Trophoblast cell (in vitro differentiated cells and primary cell): Measurements from ENCODE around the gene SAMD4B.

Experiments used
- DNase-seq, 2 donors: peaks; one replicate each; pipeline ENCODE4 v3.0.0-alpha.2; 2016
- H2AFZ ChIP-seq: 2 replicates; pipeline ENCODE4 v1.6.1; 2013; ENCODE audit warnings: low read length, moderate library complexity, mild to moderate bottlenecking; ENCODE audit not compliant: insufficient read depth, poor library complexity
- H2AK5ac ChIP-seq: 2 replicates; pipeline ENCODE4 v1.6.1; 2013; ENCODE audit warnings: mild to moderate bottlenecking, low read length
- H2BK120ac ChIP-seq: 2 replicates; pipeline ENCODE4 v1.6.1; 2013; ENCODE audit warnings: low read length, mild to moderate bottlenecking, moderate library complexity; ENCODE audit not compliant: insufficient read depth, poor library complexity
- H2BK12ac ChIP-seq: 2 replicates; pipeline ENCODE4 v1.6.1; 2013; ENCODE audit warnings: mild to moderate bottlenecking, low read length, moderate library complexity
- H2BK5ac ChIP-seq: 2 replicates; pipeline ENCODE4 v1.6.1; 2013; ENCODE audit warnings: low read length, low read depth, moderate library complexity, mild to moderate bottlenecking; ENCODE audit not compliant: poor library complexity
- H3K14ac ChIP-seq: 2 replicates; pipeline ENCODE4 v1.6.1; 2013; ENCODE audit warnings: mild to moderate bottlenecking, low read length
- H3K18ac ChIP-seq: 2 replicates; pipeline ENCODE4 v1.6.1; 2013; ENCODE audit warnings: mild to moderate bottlenecking, low read length
- H3K23ac ChIP-seq: 2 replicates; pipeline ENCODE4 v1.6.1; 2013; ENCODE audit warnings: low read length
- H3K27ac ChIP-seq: 2 replicates; pipeline ENCODE4 v1.5.1; 2013; ENCODE audit warnings: low read depth, mild to moderate bottlenecking, inconsistent platforms, low read length, moderate library complexity
- H3K27me3 ChIP-seq: 2 replicates; pipeline ENCODE4 v1.6.1; 2013; ENCODE audit warnings: inconsistent platforms, mild to moderate bottlenecking, low read length, moderate library complexity; ENCODE audit not compliant: insufficient read depth
- H3K36me3 ChIP-seq, 2 experiments: 1 replicate in 1 of 2; 2 replicates in 1 of 2; pipeline ENCODE4 v1.6.1; 2013; ENCODE audit warnings: low read length in 2 of 2, mild to moderate bottlenecking in 2 of 2, moderate library complexity in 1 of 2; ENCODE audit not compliant: insufficient read depth in 2 of 2, control insufficient read depth in 1 of 2
- H3K4ac ChIP-seq: 2 replicates; pipeline ENCODE4 v1.6.1; 2013; ENCODE audit warnings: low read depth, mild to moderate bottlenecking, low read length, moderate library complexity
- H3K4me1 ChIP-seq, 2 experiments: 1 replicate in 1 of 2; 2 replicates in 1 of 2; pipeline ENCODE4 v1.6.1; 2013; ENCODE audit warnings: low read length in 2 of 2, mild to moderate bottlenecking in 2 of 2, moderate library complexity in 1 of 2; ENCODE audit not compliant: insufficient read depth in 2 of 2, control insufficient read depth in 1 of 2
- H3K4me2 ChIP-seq: 2 replicates; pipeline ENCODE4 v1.6.1; 2013; ENCODE audit warnings: inconsistent platforms, mild to moderate bottlenecking, low read length, moderate library complexity
- H3K4me3 ChIP-seq: 2 replicates; pipeline ENCODE4 v1.5.1; 2013; ENCODE audit warnings: mild to moderate bottlenecking, low read depth, low read length, inconsistent platforms
- H3K79me1 ChIP-seq: one replicate; pipeline ENCODE4 v1.6.1; 2013; ENCODE audit warnings: low read length
- H3K79me2 ChIP-seq: 2 replicates; pipeline ENCODE4 v1.6.1; 2013; ENCODE audit warnings: low read length, mild to moderate bottlenecking; ENCODE audit not compliant: control insufficient read depth, insufficient read depth, poor library complexity
- H3K9ac ChIP-seq: 2 replicates; pipeline ENCODE4 v1.6.1; 2013; ENCODE audit warnings: mild to moderate bottlenecking, low read length
- H3K9me3 ChIP-seq: 2 replicates; pipeline ENCODE4 v1.6.1; 2013; ENCODE audit warnings: low read depth, mild to moderate bottlenecking, control low read depth, inconsistent platforms, low read length; ENCODE audit not compliant: insufficient read depth
- H4K12ac ChIP-seq: 2 replicates; pipeline ENCODE4 v1.6.1; 2013; ENCODE audit warnings: low read depth, mild to moderate bottlenecking, low read length, moderate library complexity
- H4K8ac ChIP-seq: 2 replicates; pipeline ENCODE4 v1.6.1; 2013; ENCODE audit warnings: low read depth, mild to moderate bottlenecking, low read length, moderate library complexity
- H4K91ac ChIP-seq: one replicate; pipeline ENCODE4 v1.6.1; 2013; ENCODE audit warnings: low read depth, mild to moderate bottlenecking, low read length, moderate library complexity
- WGBS: extraction: QIAGEN DNeasy Blood & Tissue Kit; methylation state at CpG from one replicate; pipeline ENCODE4 v1.1.7; 2013; ENCODE audit warnings: missing lambda C conversion rate; ENCODE audit not compliant: insufficient read length, insufficient coverage; ENCODE audit errors: extremely low coverage; 5-methylcytosine and 5-hydroxymethylcytosine counted together

SAMD4B gene

GRCh38 chr19:39412100-39412866 is 70.1 kb downstream of the SAMD4B start, which contains the start of gene PLEKHG2:
TSS of gene PLEKHG2 (plus strand) at chr19:39412669. CDS start at chr19:39414087, 1,418 bp downstream.
- H3K4me2 ChIP-seq, result peak within 1 kb of the TSS; percentile 73
- H2AFZ ChIP-seq, result peak within 1 kb of the TSS; percentile 61
- peak within 1 kb of the TSS; percentile 86 for H3K27ac ChIP-seq
- peak within 1 kb of the TSS; percentile 59 for H2BK12ac ChIP-seq
- peak within 1 kb of the TSS; percentile 99 for H4K91ac ChIP-seq
- peak within 1 kb of the TSS; percentile 97 for H3K4ac ChIP-seq
- peaks cover 30 to 36% of the 10 kb centered on the region in 2 experiments for H3K4me1 ChIP-seq
- H3K18ac ChIP-seq, result peak within 1 kb of the TSS; percentile 98
- peaks cover 35 to 36% of the 10 kb centered on the region in 2 experiments for H3K36me3 ChIP-seq
- H3K9me3 ChIP-seq, result no peaks in the 10 kb centered on the region
- H3K27me3 ChIP-seq, result no peaks in the 10 kb centered on the region
- WGBS, result no CpG with 5 or more reads among the region's 60 CpGs
- peak within 1 kb of the TSS; percentile 94 for H2BK120ac ChIP-seq
- H3K79me1 ChIP-seq, result peaks cover 36% of the 10 kb centered on the region
- H3K4me3 ChIP-seq, result peak within 1 kb of the TSS; percentile 80
- H3K14ac ChIP-seq, result peak within 1 kb of the TSS; percentile 97
- peaks cover 40% of the 10 kb centered on the region for H3K79me2 ChIP-seq
- H2AK5ac ChIP-seq, result peak within 1 kb of the TSS; percentile 95
- H4K12ac ChIP-seq, result peak within 1 kb of the TSS; percentile 95
- H2BK5ac ChIP-seq, result peak within 1 kb of the TSS; percentile 95
- peak within 1 kb of the TSS; percentile 97 for H3K9ac ChIP-seq
- no peak within 1 kb of the TSS for H3K23ac ChIP-seq
- H4K8ac ChIP-seq, result peak within 1 kb of the TSS; percentile 91
- peak; percentile 99 to 100 for DNase-seq

DNA sequence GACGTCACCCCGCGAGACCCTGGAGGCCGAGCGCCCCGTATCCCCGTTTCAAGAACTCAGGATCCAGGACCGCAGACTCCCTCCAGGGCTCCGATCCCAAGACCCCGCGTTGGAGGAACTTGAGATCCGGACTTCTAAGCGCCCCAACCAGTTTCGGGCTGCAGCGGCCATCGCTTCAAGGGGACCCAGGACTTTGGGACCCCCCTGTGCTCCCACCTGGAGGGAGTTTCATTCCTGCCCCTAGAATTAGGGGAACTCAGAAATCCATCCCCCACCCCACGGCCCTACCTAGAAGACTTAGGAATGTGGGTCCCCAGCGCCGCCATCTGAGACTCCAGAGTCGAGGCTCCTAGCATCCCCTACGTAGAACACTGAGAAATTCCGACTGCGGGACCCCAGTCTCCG is 70.6 kb downstream of the SAMD4B start:
- Histone ChIP-seq H2BK5ac (peak overlapping the region; percentile 95), H3K4me1 (peaks cover 27 to 32% of the 10 kb centered on the region in 2 experiments), H3K18ac (peak overlapping the region; percentile 98), H3K27ac (peak overlapping the region; percentile 86), H3K23ac (no peak overlapping the region), H2AK5ac (peak overlapping the region; percentile 95), H4K8ac (peak overlapping the region; percentile 91), H3K27me3 (no peaks in the 10 kb centered on the region), H3K14ac (peak overlapping the region; percentile 97), H4K12ac (peak overlapping the region; percentile 95), H2AFZ (peak overlapping the region; percentile 61), H3K79me1 (peaks cover 30% of the 10 kb centered on the region), H3K9me3 (no peaks in the 10 kb centered on the region), H4K91ac (peak overlapping the region; percentile 99), H3K36me3 (peaks cover 38 to 39% of the 10 kb centered on the region in 2 experiments), H2BK12ac (peak overlapping the region; percentile 59), H3K4me3 (peak overlapping the region; percentile 80), H3K79me2 (peaks cover 35% of the 10 kb centered on the region), H3K4me2 (peak overlapping the region; percentile 73), H3K4ac (peak overlapping the region; percentile 97), H3K9ac (peak overlapping the region; percentile 97), H2BK120ac (peak overlapping the region; percentile 94)
- no peak for DNase-seq
- no CpG with 5 or more reads among the region's 24 CpGs for WGBS

DNA sequence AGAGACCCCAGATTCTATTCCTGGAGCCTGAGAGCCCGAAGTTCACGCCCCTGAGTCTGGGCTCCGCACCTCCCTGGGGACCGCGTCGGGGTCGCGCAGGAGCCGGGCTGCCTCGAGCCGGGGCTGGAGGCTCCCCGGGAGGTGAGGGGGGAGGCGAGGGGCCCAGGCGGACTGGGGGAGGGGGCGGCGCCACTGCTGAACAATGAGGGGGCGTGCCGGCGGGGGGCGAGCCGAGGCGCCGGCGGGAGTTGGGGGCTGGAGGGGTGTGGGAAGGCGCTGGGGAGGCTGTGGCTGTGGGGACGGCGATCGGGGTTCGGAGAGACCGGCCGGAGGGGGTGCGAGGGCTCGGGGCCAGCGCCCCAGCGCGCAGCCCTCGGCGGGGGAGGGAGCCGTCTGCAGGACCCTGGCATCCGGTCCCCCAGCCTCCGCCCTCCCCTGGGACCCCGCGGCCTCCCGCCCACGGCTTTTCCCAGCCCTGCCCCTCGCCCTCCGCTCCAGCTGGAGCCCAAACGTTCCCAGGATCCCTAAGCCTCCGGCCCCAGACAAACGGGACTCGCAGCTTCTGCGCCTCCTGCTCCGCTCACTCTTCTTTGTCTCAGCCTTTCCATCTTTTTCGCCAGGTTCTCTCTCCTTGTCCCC is 71.2 kb downstream of the SAMD4B start:
- H2AK5ac ChIP-seq, result peak overlapping the region; percentile 95
- H3K14ac ChIP-seq, result peak overlapping the region; percentile 97
- H3K23ac ChIP-seq, result no peak overlapping the region
- peak overlapping the region; percentile 61 for H2AFZ ChIP-seq
- H4K8ac ChIP-seq, result peak overlapping the region; percentile 91
- H3K9me3 ChIP-seq, result no peaks in the 10 kb centered on the region
- H4K91ac ChIP-seq, result peak overlapping the region; percentile 99
- peak overlapping the region; percentile 98 for H3K18ac ChIP-seq
- no peaks in the 10 kb centered on the region for H3K27me3 ChIP-seq
- peak overlapping the region; percentile 95 for H4K12ac ChIP-seq
- peaks cover 36 to 37% of the 10 kb centered on the region in 2 experiments for H3K36me3 ChIP-seq
- peak overlapping the region; percentile 59 for H2BK12ac ChIP-seq
- peak overlapping the region; percentile 97 for H3K4ac ChIP-seq
- peaks cover 28% of the 10 kb centered on the region for H3K79me1 ChIP-seq
- H2BK120ac ChIP-seq, result peak overlapping the region; percentile 94
- H3K4me3 ChIP-seq, result peak overlapping the region; percentile 80
- peaks cover 23 to 28% of the 10 kb centered on the region in 2 experiments for H3K4me1 ChIP-seq
- peak in 1 of 2 donors; percentile 50 for DNase-seq
- peaks cover 30% of the 10 kb centered on the region for H3K79me2 ChIP-seq
- WGBS, result no CpG with 5 or more reads among the region's 54 CpGs
- H3K9ac ChIP-seq, result peak overlapping the region; percentile 97
- H3K4me2 ChIP-seq, result peak overlapping the region; percentile 73
- peak overlapping the region; percentile 95 for H2BK5ac ChIP-seq
- H3K27ac ChIP-seq, result peak overlapping the region; percentile 86

GRCh38 chr19:39413911-39414608 is 71.8 kb downstream of the SAMD4B start:
- DNase-seq, result no peak
- Histone ChIP-seq H3K4me1 (peaks cover 18 to 23% of the 10 kb centered on the region in 2 experiments), H2AK5ac (no peak overlapping the region), H4K91ac (peak overlapping the region; percentile 99), H3K9me3 (no peaks in the 10 kb centered on the region), H3K4me2 (peak overlapping the region; percentile 73), H3K27ac (peak overlapping the region; percentile 86), H2AFZ (no peak overlapping the region), H2BK5ac (peak overlapping the region; percentile 74), H3K79me2 (peaks cover 27% of the 10 kb centered on the region), H4K12ac (peak overlapping the region; percentile 30), H3K14ac (peak overlapping the region; percentile 49), H3K27me3 (no peaks in the 10 kb centered on the region), H4K8ac (peak overlapping the region; percentile 57), H3K9ac (peak overlapping the region; percentile 68), H2BK120ac (peak overlapping the region; percentile 50), H3K18ac (peak overlapping the region; percentile 37), H3K23ac (no peak overlapping the region), H3K4ac (peak overlapping the region; percentile 23), H2BK12ac (no peak overlapping the region), H3K4me3 (peak overlapping the region; percentile 80), H3K79me1 (peaks cover 28% of the 10 kb centered on the region), H3K36me3 (peaks cover 38 to 39% of the 10 kb centered on the region in 2 experiments)
- WGBS, result no CpG with 5 or more reads among the region's 18 CpGs
